Measurements from ENCODE around the gene ULK4.

ULK4 gene

GRCh38 chr3:41627477-41628087, 334.3 kb downstream of the ULK4 start:
- DNase-seq, result no peak

DNA sequence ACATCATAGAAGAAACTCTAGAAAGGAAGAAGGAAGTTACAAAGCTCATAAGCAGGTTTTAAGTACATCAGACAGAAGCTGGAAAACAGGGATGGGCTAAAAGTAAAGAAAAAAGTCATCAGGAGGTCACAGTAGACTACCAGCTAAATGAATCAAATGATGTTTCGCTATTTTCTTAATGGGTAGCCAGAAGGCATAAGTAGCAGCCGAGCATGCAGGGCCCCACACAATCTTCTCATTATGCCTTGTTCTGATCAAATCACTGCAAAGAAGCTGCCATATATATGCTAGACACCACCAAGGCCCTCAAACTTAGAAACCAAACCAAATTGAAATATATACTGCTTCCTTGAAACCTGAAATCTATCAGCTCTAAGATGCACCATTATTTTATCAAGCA, 349.1 kb downstream of the ULK4 start:
- DNase-seq, result no peak

GRCh38 chr3:41611008-41611407, 350.9 kb downstream of the ULK4 start:
- DNase-seq, result no peak

DNA sequence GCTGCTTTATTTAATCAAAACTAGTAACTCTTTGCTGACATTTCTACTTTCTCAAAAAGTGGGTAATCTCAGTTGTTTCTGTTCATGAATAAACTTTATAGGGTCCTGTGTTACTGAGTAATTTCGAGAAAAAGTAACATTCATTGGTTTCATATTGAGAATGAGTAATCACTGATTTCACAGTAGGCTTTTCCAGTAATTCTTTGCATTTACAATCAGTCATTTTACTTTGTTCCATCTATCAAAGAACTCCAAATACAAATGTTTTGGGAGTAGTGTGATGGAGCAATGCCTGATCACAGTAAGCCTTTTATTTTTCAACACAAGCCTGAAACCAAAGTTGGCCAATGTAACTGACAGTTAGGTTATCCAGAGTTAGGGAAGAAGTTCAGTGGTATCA, 353.6 kb downstream of the ULK4 start:
- DNase-seq, result no peak

DNA sequence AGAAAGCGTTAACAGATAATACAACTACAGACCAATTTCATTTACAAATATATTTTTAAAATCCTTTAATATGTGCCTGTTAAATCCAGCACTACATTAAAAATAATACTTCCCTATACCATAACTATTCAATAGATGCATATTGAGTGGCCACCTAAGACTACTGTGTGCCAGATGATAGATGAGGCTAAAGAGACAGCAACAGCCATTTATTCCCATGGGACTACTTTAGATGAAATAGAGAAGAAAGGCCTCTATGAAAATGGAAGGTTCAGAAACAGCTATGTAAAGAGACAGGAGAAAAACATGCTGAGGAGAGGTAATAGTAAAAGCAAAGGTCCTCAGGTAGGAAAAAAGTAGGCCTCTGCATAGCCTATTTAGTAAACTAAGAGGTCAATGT, 358.1 kb downstream of the ULK4 start:
- DNase-seq, result no peak

GRCh38 chr3:41602121-41602520, 359.8 kb downstream of the ULK4 start:
- DNase-seq, result no peak

- no peak for DNase-seq
Observed at GRCh38 chr3:41601404-41601987, 360.4 kb downstream of the ULK4 start.

DNA sequence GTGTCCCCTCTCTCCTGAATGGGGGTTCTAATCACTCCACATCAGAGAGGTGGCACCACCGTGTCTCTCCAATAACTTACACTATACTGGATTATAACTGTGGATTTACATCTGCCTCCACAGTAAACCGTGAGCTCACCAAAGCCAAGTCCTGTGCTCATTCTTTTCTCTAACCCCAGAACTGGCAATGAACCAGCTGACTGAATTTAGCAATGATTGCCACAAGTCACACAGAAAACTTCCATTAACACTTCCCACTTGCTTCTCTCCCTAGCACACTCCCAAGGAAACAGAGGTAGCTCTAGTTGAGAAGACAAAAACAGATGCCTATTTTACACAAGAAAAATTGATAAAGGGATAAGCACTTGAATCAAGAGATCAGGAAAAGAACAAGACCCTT, 361.3 kb downstream of the ULK4 start:
- no peak for DNase-seq

- DNase-seq, result no peak
Observed at GRCh38 chr3:41599127-41599484, 362.8 kb downstream of the ULK4 start.

GRCh38 chr3:41598402-41599126, 363.3 kb downstream of the ULK4 start:
- no peak for DNase-seq

DNA sequence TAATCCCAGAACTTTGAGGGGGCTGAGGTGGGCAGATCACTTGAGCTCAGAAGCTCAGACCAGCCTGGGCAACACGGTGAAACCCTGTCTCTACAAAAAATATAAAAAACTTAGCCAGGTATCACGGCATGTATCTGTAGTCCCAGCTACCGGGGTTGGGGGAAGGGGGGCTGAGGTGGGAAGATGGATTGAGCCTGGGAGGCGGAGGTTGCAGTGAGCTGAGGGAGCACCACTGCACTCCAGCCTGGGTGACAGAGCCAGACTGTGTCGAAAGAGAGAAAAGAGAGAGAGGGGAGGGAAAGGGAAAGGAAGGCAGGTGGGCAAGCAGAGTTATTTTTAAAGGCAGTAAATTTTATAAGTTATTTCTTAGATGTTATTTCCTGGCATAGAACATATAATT, 368.1 kb downstream of the ULK4 start:
- no peak for DNase-seq

DNA sequence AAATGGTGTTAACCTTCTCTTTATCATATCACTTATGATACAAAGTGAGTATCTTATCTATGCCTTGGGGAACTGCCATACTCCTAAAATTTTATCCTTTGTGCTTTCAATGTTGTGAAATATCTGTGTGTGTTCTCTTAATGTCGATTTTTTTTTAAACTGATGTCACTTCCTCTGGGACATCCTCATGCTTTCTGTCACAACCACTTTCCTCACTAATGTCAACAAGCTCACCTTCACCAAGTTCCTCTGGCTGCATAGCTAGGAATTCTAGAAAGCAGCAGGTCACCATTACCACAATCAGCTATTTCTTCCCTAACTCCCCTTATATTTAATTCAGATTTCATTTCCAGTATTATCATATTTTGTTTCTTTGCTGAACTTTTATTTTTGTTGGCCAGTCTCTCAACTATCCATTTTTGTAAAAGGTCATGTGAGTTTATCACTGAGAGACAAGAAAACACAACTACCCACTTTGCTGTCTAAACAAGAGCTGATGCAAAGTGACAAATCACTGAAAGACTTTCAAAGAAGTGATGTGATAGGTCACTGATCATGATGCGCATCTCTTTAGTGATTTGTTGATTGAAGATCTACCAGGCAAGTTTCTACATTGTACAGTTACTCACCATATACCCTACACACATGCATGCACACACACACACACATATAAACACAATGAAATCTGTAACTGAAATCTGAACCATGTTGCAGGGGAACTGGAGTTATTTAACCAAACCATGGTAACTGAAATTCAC, 369.0 kb downstream of the ULK4 start:
- no peak for DNase-seq

DNA sequence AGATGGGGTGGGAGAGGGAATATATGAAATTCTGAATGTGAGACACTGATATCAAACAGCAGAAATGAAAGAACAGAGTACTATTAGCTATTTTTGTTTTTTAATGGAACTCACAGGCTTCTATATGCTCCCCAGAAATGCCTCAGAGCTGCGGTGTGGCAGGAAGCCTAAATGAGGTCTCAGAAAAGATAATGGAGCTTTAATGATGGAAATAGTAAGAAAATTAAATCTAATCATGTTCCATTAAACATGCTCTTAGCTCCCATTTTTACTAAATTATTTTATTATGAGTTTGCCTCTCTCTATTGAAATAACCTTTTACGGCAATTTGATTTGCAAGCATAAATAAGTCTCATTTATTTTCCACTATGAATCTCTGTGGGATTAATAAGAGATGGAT, 378.9 kb downstream of the ULK4 start:
- no peak for DNase-seq

- DNase-seq, result no peak
Observed at GRCh38 chr3:41581700-41582099, 380.2 kb downstream of the ULK4 start.

- no peak for DNase-seq
Observed at GRCh38 chr3:41580274-41580959, 381.5 kb downstream of the ULK4 start.

- no peak for DNase-seq
Observed at GRCh38 chr3:41579861-41580260, 382.0 kb downstream of the ULK4 start.

GRCh38 chr3:41578798-41579197, 383.1 kb downstream of the ULK4 start:
- no peak for DNase-seq

- no peak for DNase-seq
Observed at GRCh38 chr3:41575724-41576123, 386.2 kb downstream of the ULK4 start.

DNA sequence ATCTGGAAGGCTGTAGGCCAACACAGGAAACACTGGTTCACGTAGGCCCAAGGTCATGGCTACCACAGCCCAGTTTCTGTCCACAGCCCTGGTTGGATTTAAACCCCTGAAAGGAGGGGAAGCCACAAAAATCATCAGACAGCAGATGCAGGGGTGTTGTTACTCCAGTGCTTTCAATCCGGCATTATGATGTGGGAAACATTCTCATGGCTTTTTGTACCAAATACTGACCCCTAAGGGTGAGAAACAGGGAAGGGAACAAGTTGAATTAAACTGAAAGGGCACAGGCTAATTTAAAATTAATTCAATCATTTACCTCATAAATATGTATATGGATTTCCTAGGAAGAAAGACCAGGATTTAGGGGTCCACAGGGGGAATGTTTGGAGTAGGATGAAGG, 387.0 kb downstream of the ULK4 start:
- no peak for DNase-seq

- no peak for DNase-seq
Observed at GRCh38 chr3:41573591-41573990, 388.3 kb downstream of the ULK4 start.

- DNase-seq, result no peak
Observed at GRCh38 chr3:41572092-41572491, 389.8 kb downstream of the ULK4 start.

- no peak for DNase-seq
Observed at GRCh38 chr3:41569632-41570305, 392.1 kb downstream of the ULK4 start.
